GM21360 (cell line): ENCODE data around the gene UBE2Z.

Source experiments
- ATAC-seq: cut with Tn5 transposase; IDR thresholded peaks from one replicate; pipeline ENCODE4 v1.9.1; 2021; ENCODE audit warnings: mild to moderate bottlenecking, moderate library complexity; ENCODE audit not compliant: unreplicated experiment

UBE2Z gene

GRCh38 chr17:48952904-48953303 is 44.7 kb downstream of the UBE2Z start:
- no peak for ATAC-seq

- no peak for ATAC-seq
Measured at GRCh38 chr17:48954300-48954755, 46.1 kb downstream of the UBE2Z start.

GRCh38 chr17:48960834-48961515 is 52.8 kb downstream of the UBE2Z start:
- no peak for ATAC-seq

GRCh38 chr17:48961516-48962233 is 53.5 kb downstream of the UBE2Z start:
- ATAC-seq, result no peak

- ATAC-seq, result no peak
Measured at GRCh38 chr17:48970224-48970623, 62.0 kb downstream of the UBE2Z start.

GRCh38 chr17:48970865-48971687 is 62.9 kb downstream of the UBE2Z start:
- no peak for ATAC-seq

GRCh38 chr17:48972749-48973097 is 64.5 kb downstream of the UBE2Z start:
- ATAC-seq, result no peak

- ATAC-seq, result no peak
Measured at GRCh38 chr17:48973806-48974205, 65.6 kb downstream of the UBE2Z start.
